Mesendoderm (in vitro differentiated cells): ENCODE data around the gene OR4C16. TPM values are rescaled to one million over a fixed set of nuclear protein-coding genes. Genes with fewer than 3 reads are reported as not detected.

ENCODE experiments used
- DNase-seq: peaks from one replicate; pipeline ENCODE4 v3.0.0; 2013
- H2AK5ac ChIP-seq: 2 replicates; pipeline ENCODE4 v1.6.1; 2013; ENCODE audit warnings: low read length, inconsistent platforms
- H2BK120ac ChIP-seq: 2 replicates; pipeline ENCODE4 v1.6.1; 2013; ENCODE audit warnings: low read depth, mild to moderate bottlenecking, low read length, moderate library complexity, mixed read lengths
- H2BK15ac ChIP-seq: replicated peaks from 2 replicates; pipeline ENCODE4 v1.6.1; 2013; ENCODE audit warnings: low read depth, mild to moderate bottlenecking, moderate library complexity
- H2BK5ac ChIP-seq: 2 replicates; pipeline ENCODE4 v1.6.1; 2013; ENCODE audit warnings: low read length, inconsistent platforms
- H3K18ac ChIP-seq: 2 replicates; pipeline ENCODE4 v1.6.1; 2013; ENCODE audit warnings: mild to moderate bottlenecking, low read length, mixed read lengths
- H3K23ac ChIP-seq: one replicate; pipeline ENCODE4 v1.6.1; 2013; ENCODE audit warnings: low read length
- H3K27ac ChIP-seq: 2 replicates; pipeline ENCODE4 v1.5.1; 2013; ENCODE audit warnings: low read depth, mild to moderate bottlenecking, inconsistent platforms, low read length, moderate library complexity
- H3K27me3 ChIP-seq: 2 replicates; pipeline ENCODE4 v1.6.1; 2013; ENCODE audit warnings: low read length, control low read depth, mild to moderate bottlenecking, inconsistent platforms; ENCODE audit not compliant: insufficient read depth, poor library complexity
- H3K36me3 ChIP-seq: 2 replicates; pipeline ENCODE4 v1.6.1; 2013; ENCODE audit warnings: low read length, inconsistent platforms; ENCODE audit not compliant: control insufficient read depth, insufficient read depth
- H3K4ac ChIP-seq: one replicate; pipeline ENCODE4 v1.6.1; 2013; ENCODE audit warnings: low read depth, mild to moderate bottlenecking, low read length, moderate library complexity
- H3K4me1 ChIP-seq: 2 replicates; pipeline ENCODE4 v1.6.1; 2013; ENCODE audit warnings: low read depth, low read length, inconsistent platforms; ENCODE audit not compliant: control insufficient read depth
- H3K4me2 ChIP-seq: 2 replicates; pipeline ENCODE4 v1.6.1; 2013; ENCODE audit warnings: low read length
- H3K4me3 ChIP-seq: 2 replicates; pipeline ENCODE4 v1.5.1; 2013; ENCODE audit warnings: mild to moderate bottlenecking, low read length
- H3K56ac ChIP-seq: one replicate; pipeline ENCODE4 v1.6.1; 2013; ENCODE audit warnings: low read length
- H3K79me1 ChIP-seq: 2 replicates; pipeline ENCODE4 v1.6.1; 2013; ENCODE audit warnings: low read length, inconsistent platforms
- H3K79me2 ChIP-seq: 2 replicates; pipeline ENCODE4 v1.6.1; 2013; ENCODE audit warnings: mild to moderate bottlenecking, low read length; ENCODE audit not compliant: control insufficient read depth, insufficient read depth
- H3K9ac ChIP-seq: 2 replicates; pipeline ENCODE4 v1.6.1; 2013; ENCODE audit warnings: low read length, inconsistent platforms
- H4K5ac ChIP-seq: one replicate; pipeline ENCODE4 v1.6.1; 2013; ENCODE audit warnings: low read length
- H4K8ac ChIP-seq: one replicate; pipeline ENCODE4 v1.6.1; 2013; ENCODE audit warnings: low read depth, mild to moderate bottlenecking, control low read depth, low read length, moderate library complexity
- WGBS: extraction: QIAGEN DNeasy Blood & Tissue Kit; methylation state at CpG from one replicate; pipeline ENCODE4 v1.1.7; 2013; ENCODE audit warnings: low lambda C conversion rate, missing lambda C conversion rate; ENCODE audit not compliant: insufficient coverage; ENCODE audit errors: extremely low coverage; 5-methylcytosine and 5-hydroxymethylcytosine counted together
- polyA plus RNA-seq, 2 experiments: library from polyadenylated mRNA; stranded (reverse); fragments of 200-250 nt; gene quantifications; one replicate each; pipeline ENCODE4 v1.2.3, GENCODE V29; 2013

Gene OR4C16, protein sequence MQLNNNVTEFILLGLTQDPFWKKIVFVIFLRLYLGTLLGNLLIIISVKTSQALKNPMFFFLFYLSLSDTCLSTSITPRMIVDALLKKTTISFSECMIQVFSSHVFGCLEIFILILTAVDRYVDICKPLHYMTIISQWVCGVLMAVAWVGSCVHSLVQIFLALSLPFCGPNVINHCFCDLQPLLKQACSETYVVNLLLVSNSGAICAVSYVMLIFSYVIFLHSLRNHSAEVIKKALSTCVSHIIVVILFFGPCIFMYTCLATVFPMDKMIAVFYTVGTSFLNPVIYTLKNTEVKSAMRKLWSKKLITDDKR
- polyA plus RNA-seq (2013, experiment 1 of 2): not detected
- polyA plus RNA-seq (2013, experiment 2 of 2): not detected

DNA sequence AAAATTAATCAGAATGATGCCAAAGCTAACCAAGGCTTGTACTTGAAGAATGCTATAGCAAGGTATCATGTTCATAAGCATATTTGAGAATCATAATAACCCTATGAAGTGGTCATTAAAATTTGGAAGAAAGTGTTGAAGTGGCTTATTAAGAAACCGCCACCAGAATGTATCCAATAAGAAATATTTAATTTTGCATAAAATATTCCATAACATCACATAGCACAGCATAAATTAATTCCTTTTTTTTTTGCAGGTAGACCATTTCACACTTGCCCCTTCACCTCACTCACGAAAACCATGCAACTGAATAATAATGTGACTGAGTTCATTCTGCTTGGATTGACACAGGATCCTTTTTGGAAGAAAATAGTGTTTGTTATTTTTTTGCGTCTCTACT lies at the start of gene OR4C16:
Gene OR4C16 (plus strand): TSS at position 301 of the 400 bp plus-strand sequence. CDS start 0 bp downstream, at position 301.
- H3K4me3 ChIP-seq: no peak within 1 kb of the TSS
- H2BK120ac ChIP-seq: no peak within 1 kb of the TSS
- no peak within 1 kb of the TSS for H2BK5ac ChIP-seq
- H3K9ac ChIP-seq: no peak within 1 kb of the TSS
- no peaks in the 10 kb centered on the region for H3K4me1 ChIP-seq
- no peak within 1 kb of the TSS for H3K4ac ChIP-seq
- no peak within 1 kb of the TSS for H2BK15ac ChIP-seq
- H3K56ac ChIP-seq: no peak within 1 kb of the TSS
- no CpG with 5 or more reads among the region's 3 CpGs for WGBS
- H4K5ac ChIP-seq: no peak within 1 kb of the TSS
- H3K79me2 ChIP-seq: no peaks in the 10 kb centered on the region
- DNase-seq: no peak
- H3K27me3 ChIP-seq: no peaks in the 10 kb centered on the region
- H3K36me3 ChIP-seq: no peaks in the 10 kb centered on the region
- H3K23ac ChIP-seq: no peak within 1 kb of the TSS
- H4K8ac ChIP-seq: no peak within 1 kb of the TSS
- no peak within 1 kb of the TSS for H2AK5ac ChIP-seq
- H3K4me2 ChIP-seq: no peak within 1 kb of the TSS
- no peaks in the 10 kb centered on the region for H3K79me1 ChIP-seq
- H3K27ac ChIP-seq: no peak within 1 kb of the TSS
- H3K18ac ChIP-seq: no peak within 1 kb of the TSS

- Histone ChIP-seq H3K4me1 (no peaks in the 10 kb centered on the region), H3K9ac (no peak within 1 kb of the TSS), H3K79me1 (no peaks in the 10 kb centered on the region), H4K8ac (no peak within 1 kb of the TSS), H2AK5ac (no peak within 1 kb of the TSS), H3K18ac (no peak within 1 kb of the TSS), H3K4ac (no peak within 1 kb of the TSS), H2BK5ac (no peak within 1 kb of the TSS), H2BK15ac (no peak within 1 kb of the TSS), H3K27me3 (no peaks in the 10 kb centered on the region), H4K5ac (no peak within 1 kb of the TSS), H3K56ac (no peak within 1 kb of the TSS), H3K36me3 (no peaks in the 10 kb centered on the region), H3K4me2 (no peak within 1 kb of the TSS), H3K4me3 (no peak within 1 kb of the TSS), H3K79me2 (no peaks in the 10 kb centered on the region), H3K23ac (no peak within 1 kb of the TSS), H2BK120ac (no peak within 1 kb of the TSS), H3K27ac (no peak within 1 kb of the TSS)
- no peak for DNase-seq
Observed at GRCh38 chr11:55554169-55554568, 17.8 kb upstream of the OR4C16 start, which contains the start of gene OR4C15. TSS of gene OR4C15 (plus strand) at chr11:55554469. CDS start at chr11:55554469, 0 bp downstream.

DNA sequence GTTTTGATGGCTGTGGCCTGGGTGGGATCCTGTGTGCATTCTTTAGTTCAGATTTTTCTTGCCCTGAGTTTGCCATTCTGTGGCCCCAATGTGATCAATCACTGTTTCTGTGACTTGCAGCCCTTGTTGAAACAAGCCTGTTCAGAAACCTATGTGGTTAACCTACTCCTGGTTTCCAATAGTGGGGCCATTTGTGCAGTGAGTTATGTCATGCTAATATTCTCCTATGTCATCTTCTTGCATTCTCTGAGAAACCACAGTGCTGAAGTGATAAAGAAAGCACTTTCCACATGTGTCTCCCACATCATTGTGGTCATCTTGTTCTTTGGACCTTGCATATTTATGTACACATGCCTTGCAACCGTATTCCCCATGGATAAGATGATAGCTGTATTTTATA lies 620 bp downstream of the OR4C16 start:
- Histone ChIP-seq H3K4ac (no peak overlapping the region), H4K5ac (no peak overlapping the region), H3K79me2 (no peaks in the 10 kb centered on the region), H3K4me1 (no peaks in the 10 kb centered on the region), H3K36me3 (no peaks in the 10 kb centered on the region), H2BK5ac (no peak overlapping the region), H3K56ac (no peak overlapping the region), H3K27ac (no peak overlapping the region), H3K4me2 (no peak overlapping the region), H2BK15ac (no peak overlapping the region), H3K79me1 (no peaks in the 10 kb centered on the region), H3K9ac (no peak overlapping the region), H3K27me3 (no peaks in the 10 kb centered on the region), H2BK120ac (no peak overlapping the region), H3K23ac (no peak overlapping the region), H3K4me3 (no peak overlapping the region), H2AK5ac (no peak overlapping the region), H3K18ac (no peak overlapping the region), H4K8ac (no peak overlapping the region)
- no CpG with 5 or more reads among the region's 1 CpG for WGBS
- DNase-seq: no peak

- H3K79me2 ChIP-seq: no peaks in the 10 kb centered on the region
- H3K27ac ChIP-seq: no peak within 1 kb of the TSS
- no peak within 1 kb of the TSS for H3K4me2 ChIP-seq
- H2BK15ac ChIP-seq: no peak within 1 kb of the TSS
- WGBS: no CpG with 5 or more reads among the region's 2 CpGs
- H3K4me1 ChIP-seq: no peaks in the 10 kb centered on the region
- no peak within 1 kb of the TSS for H3K18ac ChIP-seq
- H3K9ac ChIP-seq: no peak within 1 kb of the TSS
- no peak within 1 kb of the TSS for H2BK120ac ChIP-seq
- no peaks in the 10 kb centered on the region for H3K36me3 ChIP-seq
- H2AK5ac ChIP-seq: no peak within 1 kb of the TSS
- H3K4ac ChIP-seq: no peak within 1 kb of the TSS
- no peak within 1 kb of the TSS for H3K4me3 ChIP-seq
- H3K27me3 ChIP-seq: no peaks in the 10 kb centered on the region
- no peak within 1 kb of the TSS for H4K8ac ChIP-seq
- no peak within 1 kb of the TSS for H3K56ac ChIP-seq
- DNase-seq: no peak
- no peak within 1 kb of the TSS for H4K5ac ChIP-seq
- H2BK5ac ChIP-seq: no peak within 1 kb of the TSS
- no peak within 1 kb of the TSS for H3K23ac ChIP-seq
- no peaks in the 10 kb centered on the region for H3K79me1 ChIP-seq
Observed at GRCh38 chr11:55607545-55607944, 35.6 kb downstream of the OR4C16 start, which contains the start of gene OR4C11. TSS of gene OR4C11 (minus strand) at chr11:55607645. CDS start at chr11:55604373, 3,272 bp downstream.
